GM18907 (cell line): ENCODE results near the gene OSBPL10.

Experiments used
- ATAC-seq: cut with Tn5 transposase; IDR thresholded peaks from one replicate; pipeline ENCODE4 v1.9.1; 2021; ENCODE audit warnings: mild to moderate bottlenecking, moderate library complexity; ENCODE audit not compliant: unreplicated experiment

The OSBPL10 gene

GRCh38 chr3:31635545-31635944, 345.5 kb downstream of the OSBPL10 start:
- no peak for ATAC-seq

- ATAC-seq: no peak
These were observed 346.6 kb downstream of the OSBPL10 start for GRCh38 chr3:31634476-31634875.

GRCh38 chr3:31629054-31629453, 352.0 kb downstream of the OSBPL10 start:
- ATAC-seq: no peak

- ATAC-seq: no peak
These were observed 355.7 kb downstream of the OSBPL10 start for GRCh38 chr3:31625358-31625757.

- ATAC-seq: no peak
These were observed 356.9 kb downstream of the OSBPL10 start for GRCh38 chr3:31624083-31624709.

GRCh38 chr3:31622636-31623288, 358.3 kb downstream of the OSBPL10 start:
- ATAC-seq: peak; percentile 71

GRCh38 chr3:31621314-31621713, 359.7 kb downstream of the OSBPL10 start:
- no peak for ATAC-seq

- peak; percentile 32 for ATAC-seq
These were observed 360.4 kb downstream of the OSBPL10 start for GRCh38 chr3:31620656-31621055.

- ATAC-seq: no peak
These were observed 364.4 kb downstream of the OSBPL10 start for GRCh38 chr3:31616711-31617110.

GRCh38 chr3:31615071-31615875, 365.8 kb downstream of the OSBPL10 start:
- no peak for ATAC-seq

- ATAC-seq: no peak
These were observed 366.7 kb downstream of the OSBPL10 start for GRCh38 chr3:31614162-31614921.

GRCh38 chr3:31613654-31614053, 367.4 kb downstream of the OSBPL10 start:
- no peak for ATAC-seq

GRCh38 chr3:31613177-31613576, 367.9 kb downstream of the OSBPL10 start:
- ATAC-seq: no peak
